ENCODE data around the gene CPA5.

CPA5 gene

GRCh38 chr7:130383187-130383980, 38.8 kb downstream of the CPA5 start:
- H3K27ac ChIP-seq = no peak overlapping the region
- H3K27me3 ChIP-seq (ENCODE audit: insufficient read depth, low read depth, severe bottlenecking) = no peaks in the 10 kb centered on the region
- DNase-seq = no peak
- no peaks in the 10 kb centered on the region for H3K36me3 ChIP-seq
- no peaks in the 10 kb centered on the region for H3K9me3 ChIP-seq (ENCODE audit: severe bottlenecking)
- TF ChIP-seq, protein P1, sequence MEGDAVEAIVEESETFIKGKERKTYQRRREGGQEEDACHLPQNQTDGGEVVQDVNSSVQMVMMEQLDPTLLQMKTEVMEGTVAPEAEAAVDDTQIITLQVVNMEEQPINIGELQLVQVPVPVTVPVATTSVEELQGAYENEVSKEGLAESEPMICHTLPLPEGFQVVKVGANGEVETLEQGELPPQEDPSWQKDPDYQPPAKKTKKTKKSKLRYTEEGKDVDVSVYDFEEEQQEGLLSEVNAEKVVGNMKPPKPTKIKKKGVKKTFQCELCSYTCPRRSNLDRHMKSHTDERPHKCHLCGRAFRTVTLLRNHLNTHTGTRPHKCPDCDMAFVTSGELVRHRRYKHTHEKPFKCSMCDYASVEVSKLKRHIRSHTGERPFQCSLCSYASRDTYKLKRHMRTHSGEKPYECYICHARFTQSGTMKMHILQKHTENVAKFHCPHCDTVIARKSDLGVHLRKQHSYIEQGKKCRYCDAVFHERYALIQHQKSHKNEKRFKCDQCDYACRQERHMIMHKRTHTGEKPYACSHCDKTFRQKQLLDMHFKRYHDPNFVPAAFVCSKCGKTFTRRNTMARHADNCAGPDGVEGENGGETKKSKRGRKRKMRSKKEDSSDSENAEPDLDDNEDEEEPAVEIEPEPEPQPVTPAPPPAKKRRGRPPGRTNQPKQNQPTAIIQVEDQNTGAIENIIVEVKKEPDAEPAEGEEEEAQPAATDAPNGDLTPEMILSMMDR (IDR thresholded peaks at IDR 0.05; ENCODE audit: low read depth, low read length) = no peak
- H3K4me3 ChIP-seq (ENCODE audit: low read depth, low read length) = no peak overlapping the region

- TF ChIP-seq, protein P1 (IDR thresholded peaks at IDR 0.05; ENCODE audit: low read depth, low read length) = no peak
- DNase-seq = no peak
- Histone ChIP-seq H3K9me3 (ENCODE audit: severe bottlenecking) (no peaks in the 10 kb centered on the region), H3K27me3 (ENCODE audit: insufficient read depth, low read depth, severe bottlenecking) (no peaks in the 10 kb centered on the region), H3K4me3 (ENCODE audit: low read depth, low read length) (no peak overlapping the region), H3K27ac (no peak overlapping the region), H3K36me3 (no peaks in the 10 kb centered on the region)
Observed at GRCh38 chr7:130384371-130384801, 39.8 kb downstream of the CPA5 start.

DNA sequence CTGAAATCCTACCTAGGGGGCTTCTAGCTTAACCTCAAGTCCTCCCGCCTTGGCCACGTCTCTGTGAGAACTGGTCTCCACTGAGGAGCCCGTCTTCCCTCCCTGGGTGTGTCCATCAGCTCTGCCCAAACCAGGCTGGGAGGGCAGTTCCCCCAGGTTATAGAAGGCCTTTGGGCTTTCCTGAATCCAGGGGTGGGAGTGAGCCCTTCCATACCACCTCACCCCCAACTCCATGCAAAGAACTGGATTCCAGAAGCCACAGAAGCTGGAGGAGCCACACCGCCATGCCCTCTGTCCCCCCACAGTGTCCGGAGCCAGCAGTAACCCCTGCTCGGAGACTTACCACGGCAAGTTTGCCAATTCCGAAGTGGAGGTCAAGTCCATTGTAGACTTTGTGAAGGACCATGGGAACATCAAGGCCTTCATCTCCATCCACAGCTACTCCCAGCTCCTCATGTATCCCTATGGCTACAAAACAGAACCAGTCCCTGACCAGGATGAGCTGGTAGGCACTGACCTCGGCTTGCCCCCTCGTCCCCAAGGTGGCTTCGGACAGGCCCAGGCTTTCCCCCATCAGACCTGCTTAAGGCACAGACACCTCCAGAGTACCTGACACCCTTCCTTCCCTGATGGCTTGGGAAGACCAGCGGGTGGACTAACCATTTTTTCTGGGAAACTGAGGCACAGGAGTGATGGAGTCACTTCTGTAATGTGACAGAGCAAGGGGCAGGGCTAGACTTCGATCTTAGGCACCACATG, 40.4 kb downstream of the CPA5 start:
- DNase-seq = no peak
- no peak overlapping the region for H3K4me3 ChIP-seq (ENCODE audit: low read depth, low read length)
- H3K27me3 ChIP-seq (ENCODE audit: insufficient read depth, low read depth, severe bottlenecking) = no peaks in the 10 kb centered on the region
- no peaks in the 10 kb centered on the region for H3K9me3 ChIP-seq (ENCODE audit: severe bottlenecking)
- no peaks in the 10 kb centered on the region for H3K36me3 ChIP-seq
- TF ChIP-seq, protein P1 (IDR thresholded peaks at IDR 0.05; ENCODE audit: low read depth, low read length) = no peak
- H3K27ac ChIP-seq = no peak overlapping the region

GRCh38 chr7:130385600-130386066, 41.0 kb downstream of the CPA5 start:
- Histone ChIP-seq H3K9me3 (ENCODE audit: severe bottlenecking) (no peaks in the 10 kb centered on the region), H3K27me3 (ENCODE audit: insufficient read depth, low read depth, severe bottlenecking) (no peaks in the 10 kb centered on the region), H3K4me3 (ENCODE audit: low read depth, low read length) (no peak overlapping the region), H3K36me3 (no peaks in the 10 kb centered on the region), H3K27ac (no peak overlapping the region)
- DNase-seq = no peak
- TF ChIP-seq, protein P1 (IDR thresholded peaks at IDR 0.05; ENCODE audit: low read depth, low read length) = no peak

DNA sequence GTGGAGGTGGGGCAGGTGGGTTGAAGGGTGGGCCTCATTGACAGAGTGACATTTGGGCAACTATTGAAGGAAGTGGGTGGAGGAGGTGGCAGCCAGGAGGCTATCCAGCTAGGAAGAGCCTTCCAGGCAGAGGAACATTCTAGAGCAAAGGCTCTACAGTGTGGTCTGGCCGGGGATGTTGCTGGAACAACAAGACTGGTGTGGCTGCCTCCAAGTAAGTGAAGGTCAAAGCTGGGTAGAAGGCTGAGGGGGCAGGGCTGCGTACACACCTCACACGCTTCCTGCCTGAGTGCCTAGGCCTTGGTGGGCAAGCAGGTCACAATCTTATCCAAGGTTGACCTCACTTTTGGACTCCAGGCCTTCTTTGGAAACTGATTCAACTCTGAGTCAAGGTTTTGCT, 42.3 kb downstream of the CPA5 start:
- H3K4me3 ChIP-seq (ENCODE audit: low read depth, low read length) = no peak overlapping the region
- TF ChIP-seq, protein P1 (IDR thresholded peaks at IDR 0.05; ENCODE audit: low read depth, low read length) = no peak
- DNase-seq = no peak
- no peak overlapping the region for H3K27ac ChIP-seq
- no peaks in the 10 kb centered on the region for H3K27me3 ChIP-seq (ENCODE audit: insufficient read depth, low read depth, severe bottlenecking)
- H3K36me3 ChIP-seq = no peaks in the 10 kb centered on the region
- no peaks in the 10 kb centered on the region for H3K9me3 ChIP-seq (ENCODE audit: severe bottlenecking)

Measured in WERI-Rb-1 (cell line).